ENCODE data around the gene THOC2.

THOC2 gene

GRCh38 chrX:123562342-123563146, 170.3 kb downstream of the THOC2 start:
- DNase-seq, result no peak

- DNase-seq, result no peak
Measured at GRCh38 chrX:123561439-123562215, 171.2 kb downstream of the THOC2 start.

GRCh38 chrX:123550829-123551228, 182.0 kb downstream of the THOC2 start:
- DNase-seq, result no peak
